Thyroid gland (tissue), 4 donors: Measurements from ENCODE around the gene DHX34.
"Not testable (repeated sequence)": the region's sequence is repeated elsewhere in the genome, so short reads cannot be mapped to it uniquely, and the experiment has no call there.

Source experiments
- POLR2A ChIP-seq, 2 donors: fragments of 450-650 bp; IDR thresholded peaks; one replicate each; pipeline ENCODE4 v1.6.1; 2017; ENCODE audit warnings: antibody characterized with exemption in 2 of 2, mild to moderate bottlenecking in 2 of 2, moderate library complexity in 1 of 2
- TF ChIP-seq, protein P1 (sequence below), 6 experiments: fragments of 200-600 bp in 3 of 6; fragments of 450-650 bp in 3 of 6; sonication (generic) in 3 of 6; IDR thresholded peaks; one replicate each; pipeline ENCODE4 v1.5.1; 2016 to 2019; ENCODE audit warnings: antibody characterized with exemption in 6 of 6, mild to moderate bottlenecking in 2 of 6, inconsistent platforms in 1 of 6, moderate library complexity in 1 of 6

DNA sequence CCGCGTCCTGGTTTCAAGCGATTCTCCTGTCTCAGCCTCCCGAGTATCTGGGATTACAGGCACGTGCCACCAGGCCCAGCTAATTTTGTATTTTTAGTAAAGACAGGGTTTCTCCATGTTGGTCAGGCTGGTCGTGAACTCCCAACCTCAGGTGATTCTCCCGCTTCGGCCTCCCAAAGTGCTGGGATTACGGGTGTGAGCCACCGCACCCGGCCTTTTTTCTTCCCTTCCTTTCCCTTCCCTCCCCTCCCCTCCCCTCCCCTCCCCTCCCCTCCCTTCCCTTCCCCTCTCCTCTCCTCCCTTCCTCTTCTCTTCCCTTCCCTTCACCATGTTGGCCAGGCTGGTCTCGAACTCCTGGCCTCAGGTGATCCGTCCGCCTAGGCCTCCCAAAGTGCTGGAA lies 48.2 kb upstream of the DHX34 start:
- TF ChIP-seq, protein P1, sequence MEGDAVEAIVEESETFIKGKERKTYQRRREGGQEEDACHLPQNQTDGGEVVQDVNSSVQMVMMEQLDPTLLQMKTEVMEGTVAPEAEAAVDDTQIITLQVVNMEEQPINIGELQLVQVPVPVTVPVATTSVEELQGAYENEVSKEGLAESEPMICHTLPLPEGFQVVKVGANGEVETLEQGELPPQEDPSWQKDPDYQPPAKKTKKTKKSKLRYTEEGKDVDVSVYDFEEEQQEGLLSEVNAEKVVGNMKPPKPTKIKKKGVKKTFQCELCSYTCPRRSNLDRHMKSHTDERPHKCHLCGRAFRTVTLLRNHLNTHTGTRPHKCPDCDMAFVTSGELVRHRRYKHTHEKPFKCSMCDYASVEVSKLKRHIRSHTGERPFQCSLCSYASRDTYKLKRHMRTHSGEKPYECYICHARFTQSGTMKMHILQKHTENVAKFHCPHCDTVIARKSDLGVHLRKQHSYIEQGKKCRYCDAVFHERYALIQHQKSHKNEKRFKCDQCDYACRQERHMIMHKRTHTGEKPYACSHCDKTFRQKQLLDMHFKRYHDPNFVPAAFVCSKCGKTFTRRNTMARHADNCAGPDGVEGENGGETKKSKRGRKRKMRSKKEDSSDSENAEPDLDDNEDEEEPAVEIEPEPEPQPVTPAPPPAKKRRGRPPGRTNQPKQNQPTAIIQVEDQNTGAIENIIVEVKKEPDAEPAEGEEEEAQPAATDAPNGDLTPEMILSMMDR (IDR thresholded peaks at IDR 0.05), result not testable (repeated sequence)
- not testable (repeated sequence) for TF ChIP-seq POLR2A (IDR thresholded peaks at IDR 0.05)
